HK-2 (cell line): Measurements from ENCODE around the gene DLG1.

ENCODE experiments used
- DNase-seq: peaks from one replicate; pipeline ENCODE4 v3.0.0-alpha.2; 2018; ENCODE audit not compliant: unreplicated experiment

Gene DLG1

DNA sequence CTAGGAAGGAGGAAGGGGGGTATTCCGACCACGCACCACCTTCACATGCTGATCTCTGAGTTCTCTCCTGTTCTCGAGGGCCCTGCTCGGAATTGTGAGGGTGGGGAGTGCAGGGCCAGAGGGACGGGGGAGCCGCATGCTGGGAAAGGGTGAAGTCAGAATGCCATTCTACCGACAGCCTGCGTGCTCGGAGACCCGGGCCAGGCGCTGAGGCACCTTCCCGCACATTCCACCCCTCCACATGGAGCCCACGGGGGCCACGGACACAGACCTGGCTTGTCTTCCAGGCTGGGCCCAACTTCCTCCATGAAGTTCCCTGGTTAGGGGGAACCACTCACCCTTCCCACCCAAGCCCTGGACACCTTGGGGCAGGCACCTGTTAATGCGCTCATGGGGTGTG, 301.1 kb downstream of the DLG1 start:
- DNase-seq, result no peak

DNA sequence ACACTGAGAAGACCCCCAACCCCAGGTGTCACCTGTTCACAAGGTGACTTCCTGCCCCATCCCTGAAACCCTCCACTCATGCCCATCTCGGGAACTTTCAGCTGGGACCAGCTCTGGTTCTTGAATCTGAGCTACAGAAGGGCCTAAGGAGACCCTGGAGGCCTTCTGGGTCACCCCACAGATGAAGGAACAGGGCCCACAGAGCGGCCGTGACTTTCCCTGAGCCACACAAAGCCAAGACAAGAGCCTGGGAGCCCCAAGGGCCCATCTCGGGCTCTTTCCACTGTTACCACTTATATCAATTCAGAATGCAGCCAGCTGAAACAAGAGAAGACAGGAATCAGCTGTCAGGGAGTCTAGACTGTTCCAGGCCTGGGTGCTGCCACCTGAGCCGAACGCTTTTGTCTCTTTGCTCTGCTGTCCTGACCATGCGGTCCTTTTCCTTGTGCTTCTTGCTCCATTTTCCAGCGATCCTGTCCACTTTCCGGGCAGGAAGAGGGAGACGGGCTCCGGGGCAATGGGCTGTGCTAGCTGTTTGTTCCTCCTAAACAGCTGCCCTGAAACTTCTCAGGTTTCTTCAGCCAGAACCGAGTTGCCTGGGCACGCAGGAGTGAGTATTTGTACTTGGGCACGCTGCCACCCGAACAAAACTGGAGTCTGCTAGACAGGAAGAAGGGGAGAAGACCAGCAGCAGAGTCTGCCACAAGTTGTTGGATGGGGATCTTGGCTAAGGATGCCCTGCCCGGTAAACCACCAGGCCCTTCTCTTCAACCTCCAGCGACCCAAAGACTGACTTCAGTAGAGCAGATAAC, 301.8 kb downstream of the DLG1 start:
- no peak for DNase-seq

DNA sequence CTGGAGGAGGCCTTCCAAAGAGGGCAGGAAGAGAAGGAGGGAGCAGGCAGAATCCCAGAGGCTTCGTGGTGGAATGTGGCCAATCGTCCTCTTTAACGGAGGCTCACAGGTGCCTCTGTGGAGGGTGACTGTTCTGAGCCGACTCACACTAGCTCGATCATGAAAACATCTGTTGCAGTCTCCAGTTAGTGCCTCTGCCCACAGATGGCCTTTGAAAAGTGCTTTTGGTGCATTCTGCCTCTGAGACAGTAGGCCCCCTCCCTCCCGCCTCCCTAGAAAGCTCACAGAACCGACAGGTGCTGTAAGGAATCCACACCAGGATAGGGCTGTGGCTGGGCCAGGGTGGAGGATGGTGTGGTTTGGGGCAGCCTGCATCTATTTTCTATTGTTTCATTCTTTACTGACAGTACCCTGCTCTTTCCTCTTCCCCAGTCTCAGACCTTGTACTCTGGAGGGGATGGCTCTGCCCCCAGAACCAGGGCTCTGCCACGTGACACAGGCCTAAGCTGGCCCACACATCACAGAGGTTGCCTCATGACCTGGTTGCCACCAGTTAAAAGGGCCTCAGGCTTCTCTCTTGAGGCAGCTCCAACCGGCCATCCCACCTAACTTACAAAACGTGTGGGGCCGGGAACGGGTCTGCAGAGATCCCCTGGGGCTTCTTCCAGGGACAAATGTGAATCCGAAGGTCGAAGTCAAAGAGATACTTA, 302.6 kb downstream of the DLG1 start:
- DNase-seq, result no peak

DNA sequence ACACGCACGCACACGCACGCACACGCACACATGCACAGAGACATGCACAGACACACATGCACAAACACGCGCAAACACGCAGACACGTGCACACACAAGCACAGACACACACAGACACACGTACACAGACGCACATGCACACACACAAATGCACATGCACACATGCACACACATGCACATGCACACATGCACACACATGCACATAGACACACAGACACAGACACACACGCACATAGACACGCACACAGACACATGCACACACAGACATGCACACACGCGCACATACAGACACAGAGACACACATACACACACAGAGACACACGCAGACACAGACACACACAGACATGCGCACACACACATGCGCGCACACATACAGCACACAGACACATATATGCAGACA, 303.4 kb downstream of the DLG1 start:
- DNase-seq, result no peak

DNA sequence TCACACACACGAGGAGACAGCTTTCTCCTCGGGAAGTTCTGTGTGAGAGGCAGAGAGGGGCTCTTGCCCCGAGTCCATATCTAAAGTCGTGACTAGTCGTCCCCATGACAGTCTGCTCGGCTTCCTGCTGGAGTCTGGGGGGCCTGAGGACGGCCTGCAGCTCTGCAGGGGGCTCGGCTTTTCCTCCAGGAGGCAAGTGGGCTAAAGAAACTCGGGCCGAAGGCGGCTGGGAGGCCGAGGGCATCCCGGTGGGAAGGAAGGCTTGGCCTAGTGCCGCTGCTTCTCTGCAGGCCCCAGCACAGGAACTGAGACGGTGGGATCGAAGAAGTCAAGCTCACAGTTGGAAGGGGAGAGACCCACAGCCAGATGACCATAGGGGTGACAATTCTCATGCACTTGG, 304.4 kb downstream of the DLG1 start:
- DNase-seq, result no peak
